SHP77 treated with DMSO at 0.1 percent for 48 hours (cell line): Measurements from ENCODE around the gene ZMYM3.
"Not testable (repeated sequence)": the region's sequence is repeated elsewhere in the genome, so short reads cannot be mapped to it uniquely, and the experiment has no call there.

ENCODE experiments used
- DNase-seq: peaks from one replicate; lab custom pipeline; 2025; lab: John Stamatoyannopoulos, UW

The ZMYM3 gene

DNA sequence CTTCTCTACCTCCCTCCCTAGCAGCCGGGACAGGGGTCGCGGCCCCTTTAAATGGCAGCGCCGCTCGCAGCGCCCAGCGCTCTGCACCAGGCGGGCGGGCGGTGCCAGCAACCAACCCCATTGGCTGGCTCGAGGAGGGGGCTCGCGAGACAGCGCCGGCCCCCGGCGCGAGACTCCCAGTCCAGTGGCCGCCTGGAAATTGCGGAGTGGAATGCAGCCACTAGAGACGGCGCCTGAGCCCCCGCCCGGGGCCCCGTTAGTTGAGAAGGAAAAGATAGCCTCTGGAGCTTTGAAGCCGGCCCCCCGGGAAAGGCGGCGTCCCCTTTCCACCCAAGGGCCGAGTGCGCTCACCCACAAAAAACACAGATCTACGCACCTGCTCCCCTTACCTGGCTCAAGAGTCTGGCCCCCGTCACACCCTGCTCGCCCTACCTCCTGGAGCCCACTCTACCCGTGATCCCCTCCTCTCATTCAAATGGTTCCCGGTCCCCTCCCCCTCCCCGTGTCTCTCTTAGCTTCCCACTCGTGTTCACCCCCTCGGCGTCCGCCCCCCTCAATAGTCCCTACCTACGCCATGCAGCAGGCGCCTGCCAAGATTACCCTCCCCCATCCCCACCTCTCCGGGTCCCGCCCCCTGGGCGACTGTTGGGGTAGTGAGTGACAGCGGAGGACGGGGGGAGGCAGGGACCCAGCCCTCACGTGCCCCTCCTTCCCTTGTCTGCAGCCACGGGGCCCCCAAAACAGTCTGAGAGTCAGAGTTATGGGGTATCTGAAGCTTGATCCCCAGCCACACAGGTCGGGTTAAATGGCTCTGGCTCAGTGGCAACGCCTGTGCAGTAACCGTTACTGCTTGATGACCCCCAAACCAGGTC, at the start of gene ZMYM3:
TSS of gene ZMYM3 (minus strand) at position 49 of the 872 bp plus-strand sequence. CDS start 885 bp downstream, outside the sequence.
- DNase-seq, result peak; percentile 30

DNA sequence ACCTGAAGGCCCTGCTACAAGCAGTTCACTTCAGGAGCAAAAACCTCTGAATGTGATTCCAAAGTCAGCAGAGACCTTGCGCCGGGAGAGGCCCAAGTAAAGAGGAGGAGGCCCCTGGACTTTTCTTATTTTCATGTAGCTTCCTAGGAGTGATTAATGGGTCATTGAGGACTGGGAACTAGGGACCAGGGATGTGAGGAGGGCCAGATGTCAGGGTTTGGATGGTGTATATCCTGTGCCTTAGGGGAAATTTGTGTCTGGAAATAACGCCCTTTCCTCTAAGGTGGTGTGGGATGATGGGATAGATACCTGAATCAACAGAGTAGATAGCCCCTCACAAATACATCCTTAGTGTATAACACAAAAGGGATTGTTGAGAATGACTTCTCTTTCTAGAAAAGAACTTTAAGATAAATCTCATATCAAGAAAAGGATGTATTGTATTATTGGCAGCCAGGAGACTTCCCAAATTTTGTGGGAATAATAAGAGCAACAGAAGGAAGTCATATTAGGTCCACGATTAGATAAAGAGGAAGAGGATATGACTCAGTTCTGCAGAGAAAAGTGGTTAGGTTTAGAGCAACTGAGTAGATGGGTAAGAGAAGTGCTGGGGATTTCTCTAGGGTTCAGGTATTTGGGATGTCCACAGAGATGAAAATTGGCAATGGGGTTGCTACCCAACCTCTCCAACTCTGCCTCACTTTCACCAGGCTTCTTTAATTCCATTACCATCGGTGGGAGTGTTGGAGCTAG, 48.7 kb upstream of the ZMYM3 start:
- DNase-seq, result no peak

DNA sequence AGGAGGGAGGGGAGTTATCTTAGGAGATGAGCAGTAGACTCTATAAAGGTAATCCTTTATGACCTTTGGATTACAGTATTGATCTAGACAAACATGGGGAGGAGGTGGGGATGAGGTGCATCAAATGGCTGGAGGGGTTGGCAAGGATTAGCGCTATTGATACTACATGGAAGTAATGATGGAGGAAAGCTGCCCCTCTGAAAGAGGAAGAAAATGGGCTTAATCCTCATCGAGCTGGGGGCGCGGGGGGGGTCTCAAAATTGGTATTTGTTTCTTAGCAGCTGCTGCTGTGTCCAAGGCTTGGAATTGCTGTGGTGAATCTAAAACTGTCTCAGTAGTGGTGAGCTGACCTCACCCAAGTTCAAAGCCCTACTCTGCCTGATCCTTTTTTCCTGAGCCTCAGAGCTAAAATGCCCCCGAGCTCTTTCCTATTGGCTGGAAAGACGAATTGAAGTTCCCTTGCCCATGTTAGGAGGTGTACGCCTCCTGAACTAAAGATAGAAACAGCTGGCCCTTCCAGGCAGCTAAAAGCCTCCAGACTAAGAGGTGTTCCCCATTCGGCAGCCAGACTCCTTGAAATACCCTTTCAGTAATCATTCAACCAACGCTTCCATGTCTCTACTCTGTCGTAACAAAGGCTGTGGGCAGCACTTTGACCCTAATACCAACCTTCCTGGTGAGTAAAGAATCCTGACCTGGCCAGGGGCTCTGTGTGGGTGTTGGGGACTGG, 47.4 kb upstream of the ZMYM3 start, which contains the start of gene ITGB1BP2:
TSS of gene ITGB1BP2 (plus strand) at position 556 of the 730 bp plus-strand sequence. CDS start at position 613, 57 bp downstream.
- no peak for DNase-seq

DNA sequence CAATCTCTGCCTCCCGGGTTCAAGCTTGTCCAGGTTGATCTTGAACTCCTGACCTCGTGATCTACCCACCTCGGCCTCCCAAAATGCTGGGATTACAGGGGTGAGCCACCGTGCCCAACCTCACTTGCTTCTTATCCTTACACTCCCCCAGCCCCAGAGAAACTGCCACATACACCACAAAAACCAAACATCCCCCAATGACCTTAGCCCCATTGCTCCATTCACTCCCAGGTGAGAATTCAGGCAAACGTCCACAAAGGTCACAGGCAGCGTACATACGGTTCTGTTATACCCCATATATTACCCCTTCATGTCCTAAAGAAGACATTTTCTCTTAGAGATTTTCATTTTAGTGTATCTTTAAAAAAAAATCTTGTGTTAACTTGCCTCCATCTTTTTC, 46.6 kb upstream of the ZMYM3 start:
- DNase-seq, result not testable (repeated sequence)

DNA sequence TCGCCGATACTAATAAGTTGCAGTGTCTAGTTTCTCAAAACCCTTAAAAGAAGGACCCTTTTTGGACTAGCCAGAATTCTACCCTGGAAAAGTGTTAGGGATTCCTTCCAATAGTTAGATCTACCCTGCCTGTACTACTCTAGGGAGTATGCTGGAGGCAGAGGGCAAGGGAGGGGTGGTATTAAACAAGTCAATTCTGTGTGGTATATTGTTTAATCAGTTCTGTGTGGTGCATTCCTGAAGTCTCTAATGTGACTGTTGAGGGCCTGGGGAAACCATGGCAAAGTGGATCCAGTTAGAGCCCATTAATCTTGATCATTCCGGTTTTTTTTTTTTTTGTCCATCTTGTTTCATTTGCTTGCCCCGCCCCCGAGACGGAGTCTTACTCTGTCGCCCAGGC, 46.1 kb upstream of the ZMYM3 start:
- DNase-seq, result not testable (repeated sequence)

DNA sequence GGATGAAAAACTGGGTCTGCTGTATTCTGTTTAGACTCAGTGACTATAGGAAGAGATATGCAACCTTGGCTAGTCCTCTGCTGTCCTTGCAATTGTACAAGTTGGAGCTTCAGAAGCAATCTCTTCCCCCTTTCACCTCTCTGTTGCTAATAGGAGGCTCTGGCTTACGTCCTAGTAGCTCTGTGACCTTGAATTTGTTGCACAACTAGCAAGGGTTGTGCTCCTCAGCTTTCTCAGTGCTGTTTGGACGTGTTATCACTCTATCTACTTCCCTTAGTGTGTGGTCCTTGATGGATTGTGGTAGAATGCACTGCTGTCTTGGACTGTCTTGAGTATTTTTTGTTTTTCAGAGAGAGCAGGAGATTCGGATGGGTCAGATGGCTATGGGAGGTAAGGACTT, 44.2 kb upstream of the ZMYM3 start:
- no peak for DNase-seq

DNA sequence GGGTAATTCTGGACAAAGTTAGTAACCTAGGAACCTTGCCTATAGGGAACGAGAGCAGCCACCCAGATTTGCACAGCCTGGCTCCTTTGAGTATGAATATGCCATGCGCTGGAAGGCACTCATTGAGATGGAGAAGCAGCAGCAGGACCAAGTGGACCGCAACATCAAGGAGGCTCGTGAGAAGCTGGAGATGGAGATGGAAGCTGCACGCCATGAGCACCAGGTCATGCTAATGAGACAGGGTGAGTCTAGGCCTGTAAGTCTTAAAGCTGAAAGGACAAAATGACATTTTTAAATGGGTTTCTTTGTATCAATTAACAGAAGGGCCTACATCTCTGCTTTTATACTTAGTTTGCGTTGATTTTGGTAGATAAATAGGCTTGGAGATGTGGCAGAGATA, 42.9 kb upstream of the ZMYM3 start:
- no peak for DNase-seq

DNA sequence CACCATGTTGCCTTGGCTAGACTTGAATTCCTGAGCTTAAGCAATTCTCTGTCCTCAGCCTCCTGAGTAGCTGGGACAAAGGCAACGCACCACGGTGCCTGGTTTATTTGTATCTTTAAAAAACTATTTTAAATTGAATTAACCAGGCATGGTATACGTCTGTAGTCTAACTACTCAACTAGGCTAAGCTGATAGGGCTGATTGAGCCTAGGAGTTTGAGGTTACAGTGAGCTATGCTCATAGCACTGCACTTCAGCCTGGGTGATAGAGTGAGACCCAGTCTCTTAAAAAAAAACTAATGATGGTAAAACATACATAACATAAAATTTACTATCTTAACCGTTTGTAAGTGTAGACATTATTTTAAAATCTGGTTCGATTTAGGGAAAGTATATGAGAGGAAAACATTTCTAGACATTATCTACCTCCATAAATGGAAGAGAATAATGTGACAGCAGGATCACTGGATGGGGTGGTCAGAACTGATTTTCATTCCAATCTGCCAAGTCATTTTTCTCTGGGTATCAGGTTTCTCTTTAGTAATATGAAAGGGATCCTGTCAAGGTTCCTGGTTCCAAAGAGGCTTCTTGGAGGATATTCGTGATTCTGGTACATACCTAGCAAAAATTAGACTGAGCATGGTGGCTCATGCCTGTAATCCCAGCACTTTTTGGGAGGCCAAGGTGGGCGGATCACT, 38.9 kb upstream of the ZMYM3 start:
- DNase-seq, result no peak

DNA sequence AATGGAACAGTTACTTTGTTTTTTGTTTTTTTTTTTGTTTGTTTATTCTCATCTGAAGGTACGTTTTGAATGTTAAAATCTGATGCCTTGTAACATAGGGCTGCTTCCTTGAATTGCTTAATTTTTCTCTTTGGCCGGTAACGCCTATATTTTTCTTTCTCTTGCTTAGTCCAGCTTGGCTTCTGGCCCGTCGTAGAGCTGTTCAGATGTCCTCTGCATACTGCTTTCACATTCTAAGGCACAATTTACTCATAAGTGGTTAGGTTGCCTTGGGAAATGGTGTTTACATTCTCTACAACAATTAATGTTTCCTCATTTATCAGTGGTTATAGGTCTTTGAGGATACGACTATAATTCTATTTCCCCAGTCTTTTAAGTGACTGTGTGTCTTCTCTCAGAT, 37.4 kb upstream of the ZMYM3 start:
- DNase-seq, result no peak

DNA sequence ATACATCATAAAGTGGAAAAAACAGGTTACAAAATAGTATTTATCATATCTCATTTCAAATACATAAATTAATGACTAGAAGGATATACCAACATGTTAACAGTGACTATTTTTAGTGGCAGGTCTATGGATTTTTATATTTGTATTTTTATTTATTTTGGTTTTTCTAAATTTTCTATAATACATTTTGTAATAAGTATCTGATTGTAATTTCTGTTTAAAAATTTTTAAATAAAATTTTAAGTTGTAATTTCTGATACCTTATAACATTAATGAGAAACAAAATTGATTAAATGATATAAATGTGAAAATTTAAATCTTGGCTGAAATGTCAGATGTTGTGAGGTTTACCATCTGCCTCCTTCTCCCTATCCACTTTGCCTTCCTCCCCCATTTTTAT, 32.0 kb upstream of the ZMYM3 start:
- DNase-seq, result no peak

DNA sequence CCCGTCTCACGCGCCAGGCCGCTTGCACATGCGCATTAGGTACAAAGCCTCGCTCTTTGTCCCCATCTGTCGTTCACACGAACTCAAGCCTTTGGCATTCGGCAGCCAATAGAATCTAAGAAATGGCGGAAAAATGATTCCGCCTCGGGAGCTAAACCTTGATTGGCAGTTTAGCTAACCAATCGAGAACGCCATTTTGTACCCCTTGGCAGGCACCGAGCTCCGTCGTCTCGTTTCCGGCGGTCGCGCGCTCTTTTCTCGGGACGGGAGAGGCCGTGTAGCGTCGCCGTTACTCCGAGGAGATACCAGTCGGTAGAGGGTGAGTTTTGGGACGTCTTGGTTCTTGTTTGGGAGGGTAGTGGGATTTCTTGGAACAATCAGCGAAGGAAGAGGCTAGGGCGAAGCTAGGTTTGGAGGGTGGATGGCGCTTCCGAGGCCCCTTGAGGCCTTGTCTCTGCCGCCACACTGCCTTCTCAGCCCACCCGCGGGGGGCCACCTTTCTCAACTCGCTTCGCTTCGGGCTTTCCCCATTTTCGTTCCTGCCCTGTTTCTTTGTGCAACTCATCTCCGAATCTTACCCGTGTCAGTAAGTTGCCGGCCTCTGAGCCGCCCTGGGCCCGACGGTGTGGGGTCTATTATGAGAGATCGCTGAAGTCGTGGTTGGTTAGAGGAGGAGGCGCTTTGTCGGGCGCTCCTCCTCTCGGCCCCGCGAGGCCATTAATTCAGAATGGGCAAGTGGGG, 29.6 kb upstream of the ZMYM3 start, which contains the start of gene NONO:
TSS of gene NONO (plus strand) at position 233 of the 741 bp plus-strand sequence. CDS start 7,003 bp downstream, outside the sequence.
- DNase-seq, result peak; percentile 87

DNA sequence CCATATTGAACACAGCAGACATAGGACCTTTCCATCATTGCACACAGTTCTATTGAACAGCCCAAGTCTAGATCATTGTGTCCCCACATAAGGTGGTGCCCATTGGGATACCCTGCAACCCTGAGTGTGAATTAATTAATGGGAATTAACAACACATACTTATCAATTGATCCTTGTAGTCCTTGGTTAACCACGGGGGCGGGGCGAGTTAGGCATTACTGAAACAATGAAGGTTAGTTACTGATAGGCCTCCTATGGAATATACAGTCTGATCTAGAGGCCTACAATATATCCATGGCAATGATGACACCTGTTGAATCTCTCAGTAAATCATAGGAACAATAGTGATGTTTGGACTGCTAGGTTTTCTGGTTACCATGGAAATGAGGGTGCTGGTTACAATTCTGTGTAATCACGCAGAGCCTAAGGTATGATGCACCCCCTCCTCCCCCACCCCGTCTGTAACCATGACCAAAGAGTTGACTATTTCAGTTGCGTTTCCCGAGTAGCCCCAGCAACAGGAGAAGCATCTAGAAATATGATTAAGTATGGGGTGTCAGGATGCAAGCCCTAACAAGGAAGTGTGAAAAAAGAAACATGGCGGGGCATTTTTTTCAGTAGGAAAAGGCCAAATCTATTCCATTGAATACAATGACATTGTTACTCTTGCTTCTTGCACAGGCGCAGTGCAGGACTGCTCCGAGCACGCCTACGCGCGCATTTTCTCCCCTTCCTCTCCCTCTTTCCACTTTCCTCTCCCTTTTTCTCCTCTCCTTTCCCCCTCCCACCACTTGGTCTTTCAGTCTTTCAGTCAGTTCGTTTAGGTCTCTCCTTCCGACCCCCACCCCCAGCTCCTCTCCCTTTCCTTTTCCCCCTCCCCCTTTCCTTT, 28.8 kb upstream of the ZMYM3 start:
- DNase-seq, result no peak

DNA sequence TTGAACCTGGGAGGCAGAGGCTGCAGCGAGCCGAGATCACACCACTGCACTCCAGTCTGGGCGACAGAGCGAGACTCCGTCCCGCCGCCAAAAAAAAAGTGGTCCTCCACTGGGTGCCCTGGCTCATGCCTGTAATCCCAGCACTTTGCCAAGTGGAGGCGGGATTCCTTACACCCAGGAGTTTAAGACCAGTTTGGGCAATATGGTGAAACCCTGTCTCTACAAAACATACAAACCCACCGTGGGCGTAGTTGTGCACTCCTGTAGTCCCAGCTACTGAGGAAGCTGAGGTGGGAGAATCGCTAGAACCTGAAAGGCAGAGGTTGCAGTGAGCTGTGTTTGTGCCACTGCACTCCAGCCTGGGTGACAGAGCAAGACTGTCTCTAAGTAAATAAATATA, 27.4 kb upstream of the ZMYM3 start:
- not testable (repeated sequence) for DNase-seq

DNA sequence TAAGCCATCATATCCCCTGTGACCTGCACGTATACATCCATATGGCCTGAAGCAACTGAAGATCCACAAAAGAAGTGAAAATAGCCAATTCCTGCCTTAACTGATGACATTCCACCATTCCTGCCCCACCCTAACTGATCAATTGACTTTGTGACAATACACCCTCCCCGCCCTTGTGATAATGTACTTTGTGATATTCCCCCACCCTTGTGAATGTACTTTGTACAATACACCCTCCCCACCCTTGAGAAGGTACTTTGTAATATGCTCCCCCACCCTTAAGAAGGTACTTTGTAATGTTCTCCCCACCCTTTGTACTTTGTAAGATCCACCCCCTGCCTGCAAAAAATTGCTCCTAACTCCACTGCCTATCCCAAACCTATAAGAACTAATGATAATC, 18.4 kb upstream of the ZMYM3 start:
- not testable (repeated sequence) for DNase-seq

DNA sequence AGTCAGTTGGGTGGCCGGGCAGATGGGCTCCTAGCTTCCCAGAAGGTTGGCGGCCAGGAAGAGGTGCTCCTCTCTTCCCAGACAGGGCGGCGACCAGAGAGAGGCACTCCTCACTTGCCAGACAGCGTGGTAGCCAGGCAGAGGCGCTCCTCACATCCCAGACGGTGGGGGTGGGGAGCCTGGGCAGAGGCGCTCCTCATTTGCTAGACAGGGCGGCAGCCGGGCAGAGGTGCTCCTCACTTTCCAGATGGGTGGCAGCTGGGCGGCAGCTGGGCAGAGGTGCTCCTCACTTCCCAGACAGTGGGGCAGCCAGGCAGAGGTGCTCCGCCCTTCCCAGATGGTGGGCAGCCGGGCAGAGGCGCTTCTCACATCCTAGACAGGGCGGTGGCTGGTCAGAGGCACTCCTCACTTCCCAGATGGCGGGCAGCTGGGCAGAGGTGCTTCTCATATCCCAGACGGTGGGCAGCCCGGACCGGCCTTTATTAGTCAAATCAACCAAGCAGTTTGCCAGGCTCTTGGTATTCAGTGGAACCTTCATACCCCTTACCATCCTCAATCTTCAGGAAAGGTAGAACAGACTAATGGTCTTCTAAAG, 16.0 kb upstream of the ZMYM3 start:
- no peak for DNase-seq

DNA sequence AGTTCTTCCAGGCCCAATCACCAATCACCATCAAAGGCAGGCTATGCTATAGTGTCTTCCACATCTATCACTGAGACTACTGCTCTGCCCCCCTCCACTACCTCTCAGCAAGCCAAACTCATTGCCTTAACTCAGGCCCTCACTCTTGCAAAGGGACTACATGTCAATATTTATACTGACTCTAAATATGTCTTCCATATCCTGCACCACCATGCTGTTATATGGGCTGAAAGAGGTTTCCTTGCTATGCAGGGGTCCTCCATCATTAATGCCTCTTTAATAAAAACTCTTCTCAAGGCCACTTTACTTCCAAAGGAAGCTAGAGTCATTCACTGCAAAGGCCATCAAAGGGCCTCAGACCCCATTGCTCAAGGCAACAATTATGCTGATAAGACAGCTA, 14.7 kb upstream of the ZMYM3 start:
- not testable (repeated sequence) for DNase-seq

DNA sequence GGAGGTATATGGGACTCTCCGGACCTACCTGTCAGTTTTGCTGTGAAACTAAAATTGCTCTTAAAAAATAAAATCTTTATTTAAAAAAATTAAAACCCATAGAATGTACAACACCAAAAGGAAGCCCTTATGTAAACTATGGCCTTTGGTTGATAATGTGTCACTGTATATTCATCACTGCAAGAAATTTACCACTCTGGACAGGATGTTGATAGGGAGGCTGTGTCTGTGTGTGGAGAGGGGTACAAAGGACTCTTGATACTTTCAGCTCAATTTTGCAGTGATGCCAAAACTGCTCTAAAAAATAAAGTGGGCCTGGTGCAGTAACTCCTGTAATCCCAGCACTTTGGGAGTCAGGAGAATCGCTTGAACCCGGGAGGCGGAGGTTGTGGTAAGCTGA, 2.9 kb upstream of the ZMYM3 start:
- no peak for DNase-seq

DNA sequence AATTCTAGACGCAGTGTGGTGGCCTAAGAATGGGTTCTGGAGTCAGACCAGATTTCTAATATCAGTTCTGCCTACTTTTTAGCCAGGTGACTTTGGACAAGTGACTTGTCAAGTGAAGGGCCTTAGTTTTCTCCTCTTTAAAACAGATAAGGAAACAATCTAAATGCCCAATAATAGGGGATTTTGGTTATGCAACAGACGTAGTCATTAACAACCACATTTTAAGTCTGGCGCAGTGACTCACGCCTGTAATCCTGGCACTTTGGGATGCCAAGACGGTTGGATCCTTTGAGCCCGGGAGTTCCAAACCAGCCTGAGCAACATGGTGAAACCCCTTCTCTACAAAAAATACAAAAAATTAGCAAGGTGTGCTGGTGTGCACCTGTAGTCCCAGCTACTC, 2.1 kb upstream of the ZMYM3 start:
- DNase-seq, result no peak
